Spleen (tissue), 7 donors: ENCODE data around the gene KLHDC4.

Experiments
- CTCF ChIP-seq, 11 experiments: fragments of 200-600 bp in 7 of 11; fragments of 450-650 bp in 4 of 11; sonication (generic) in 4 of 11; IDR thresholded peaks in 8 of 11; conservative IDR thresholded peaks in 3 of 11; 1 replicate in 7 of 11; 2 replicates in 4 of 11; pipeline versions ENCODE4 v1.4.0 to v1.8.0; 2016 to 2021; ENCODE audit warnings: antibody characterized with exemption in 11 of 11, inconsistent platforms in 4 of 11, mild to moderate bottlenecking in 1 of 11
- POLR2A ChIP-seq, 3 donors: fragments of 450-650 bp; IDR thresholded peaks; one replicate each; pipeline ENCODE4 v1.5.1; 2017; ENCODE audit warnings: antibody characterized with exemption in 3 of 3, mild to moderate bottlenecking in 1 of 3
- donor health status: DM: no; HTN: no; CAD: no; lungs with moderate emphysema.
- donor health status: DM: no; HTN: no; CAD: no.
- donor health status: DM: no; HTN: no; CAD: no.

- TF ChIP-seq POLR2A (IDR thresholded peaks at IDR 0.05), result no peak
- no peak for TF ChIP-seq CTCF (IDR thresholded peaks at IDR 0.05 in 8 of 11, conservative IDR thresholded peaks at IDR 0.05 in 3 of 11)
Observed at GRCh38 chr16:87710887-87711286, 54.9 kb downstream of the KLHDC4 start.
